ENCODE data around the gene MREG. TPM values are rescaled to one million over a fixed set of nuclear protein-coding genes. Genes with fewer than 3 reads are reported as not detected.

The MREG gene
- total RNA-seq, 1 experiment from 2014 or later = 4.6 TPM

DNA sequence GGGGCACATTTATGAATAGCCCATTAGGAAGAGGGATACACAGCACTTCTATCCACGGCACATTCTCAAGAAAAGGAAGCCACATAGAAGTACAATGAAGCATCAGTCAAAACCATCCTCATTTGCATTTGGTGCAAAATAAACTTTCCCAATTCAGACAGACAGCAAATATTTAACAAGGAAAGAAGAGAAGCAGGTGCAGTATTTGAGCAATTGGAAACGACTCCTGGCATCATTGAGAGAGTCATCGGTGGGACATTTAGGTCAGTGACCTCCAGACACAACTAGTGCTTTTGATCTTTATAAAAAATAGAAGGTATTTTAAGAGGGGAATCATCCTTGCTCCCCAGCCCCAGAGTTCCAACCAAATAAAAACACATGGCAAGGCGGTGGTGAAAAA lies 118.0 kb downstream of the MREG start:
- no peak for DNase-seq (ENCODE audit: low read depth)

Other genes with a start within 250 kb of the MREG start
- gene PECR, start 68.3 kb upstream of the MREG start, total RNA-seq (2014; rRNA removed; shearing (Covaris generic)) = 20.2 and 22.6 TPM in 2 replicates
- 2.2 and 2.9 TPM in 2 replicates for gene TMEM169, start 68.4 kb upstream of the MREG start, total RNA-seq (2014; rRNA removed; shearing (Covaris generic))
- gene XRCC5, start 95.8 kb upstream of the MREG start, total RNA-seq (2014; rRNA removed; shearing (Covaris generic)) = 402 and 451 TPM in 2 replicates